GM23338 (cell line): ENCODE measurements around the gene CIDEB.

Experiments used
- CTCF ChIP-seq, 2 experiments: fragments of 200-600 bp in 1 of 2; sonication (generic) in 1 of 2; conservative IDR thresholded peaks; 2 replicates each; pipeline versions ENCODE4 v1.5.1 to v1.6.1; 2016 to 2017; ENCODE audit warnings: antibody characterized with exemption in 2 of 2, low read depth in 2 of 2, mild to moderate bottlenecking in 2 of 2, moderate library complexity in 1 of 2
- EZH2 ChIP-seq: fragments of 200-600 bp; sonication (generic); IDR thresholded peaks from one replicate; pipeline ENCODE4 v1.8.0; 2017; ENCODE audit warnings: antibody characterized with exemption, mild to moderate bottlenecking, low read depth; ENCODE audit not compliant: unreplicated experiment
- POLR2AphosphoS5 ChIP-seq: IDR thresholded peaks from 2 replicates; pipeline ENCODE4 v1.6.1; 2016; ENCODE audit warnings: antibody characterized with exemption, low read depth
- ZNF331 ChIP-seq: fragments of 250-450 bp; sonication (Bioruptor Pico); IDR thresholded peaks from 2 replicates; pipeline ENCODE4 v1.5.0; 2020; ENCODE audit warnings: low read depth, mild to moderate bottlenecking, moderate library complexity

GRCh38 chr14:24272467-24272866 is 35.3 kb downstream of the CIDEB start:
- TF ChIP-seq EZH2 (no peak), CTCF (conservative IDR thresholded peaks at IDR 0.05; ENCODE audit: low read depth in 2 of 2) (no peak), POLR2AphosphoS5 (no peak), ZNF331 (CRISPR knock-in tag) (no peak)
